GM12801 (cell line): ENCODE measurements around the gene IGDCC3.

Experiments used
- TF ChIP-seq, protein P1 (sequence below): IDR thresholded peaks from one replicate; pipeline ENCODE4 v1.5.1; 2011; ENCODE audit warnings: control low read depth; ENCODE audit not compliant: insufficient read length; ENCODE audit errors: extremely low read depth

Gene IGDCC3

DNA sequence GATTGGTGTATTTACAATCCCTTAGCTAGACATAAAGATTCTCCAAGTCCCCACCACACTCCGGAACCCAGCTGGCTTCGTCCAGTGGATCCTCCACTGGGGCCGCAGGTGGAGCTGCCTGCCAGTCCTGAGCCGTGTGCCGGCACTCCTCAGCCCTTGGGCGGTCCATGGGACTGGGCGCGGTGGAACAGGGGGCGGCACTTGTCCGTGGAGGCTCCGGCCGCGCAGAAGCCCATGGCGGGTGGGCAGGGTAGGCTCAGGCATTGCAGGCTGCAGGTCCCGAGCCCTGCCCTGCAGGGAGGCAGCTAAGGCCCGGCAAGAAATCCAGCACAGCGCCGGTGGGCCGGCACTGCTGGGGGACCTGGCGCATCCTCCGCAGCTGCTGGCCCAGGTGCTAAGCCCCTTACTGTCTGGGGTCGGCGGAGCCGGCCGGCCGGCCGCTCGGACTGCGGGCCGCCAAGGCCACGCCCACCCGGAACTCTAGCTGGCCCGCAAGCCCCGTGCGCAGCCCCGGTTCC is 76.8 kb downstream of the IGDCC3 start:
- TF ChIP-seq, protein P1, sequence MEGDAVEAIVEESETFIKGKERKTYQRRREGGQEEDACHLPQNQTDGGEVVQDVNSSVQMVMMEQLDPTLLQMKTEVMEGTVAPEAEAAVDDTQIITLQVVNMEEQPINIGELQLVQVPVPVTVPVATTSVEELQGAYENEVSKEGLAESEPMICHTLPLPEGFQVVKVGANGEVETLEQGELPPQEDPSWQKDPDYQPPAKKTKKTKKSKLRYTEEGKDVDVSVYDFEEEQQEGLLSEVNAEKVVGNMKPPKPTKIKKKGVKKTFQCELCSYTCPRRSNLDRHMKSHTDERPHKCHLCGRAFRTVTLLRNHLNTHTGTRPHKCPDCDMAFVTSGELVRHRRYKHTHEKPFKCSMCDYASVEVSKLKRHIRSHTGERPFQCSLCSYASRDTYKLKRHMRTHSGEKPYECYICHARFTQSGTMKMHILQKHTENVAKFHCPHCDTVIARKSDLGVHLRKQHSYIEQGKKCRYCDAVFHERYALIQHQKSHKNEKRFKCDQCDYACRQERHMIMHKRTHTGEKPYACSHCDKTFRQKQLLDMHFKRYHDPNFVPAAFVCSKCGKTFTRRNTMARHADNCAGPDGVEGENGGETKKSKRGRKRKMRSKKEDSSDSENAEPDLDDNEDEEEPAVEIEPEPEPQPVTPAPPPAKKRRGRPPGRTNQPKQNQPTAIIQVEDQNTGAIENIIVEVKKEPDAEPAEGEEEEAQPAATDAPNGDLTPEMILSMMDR, result no peak

DNA sequence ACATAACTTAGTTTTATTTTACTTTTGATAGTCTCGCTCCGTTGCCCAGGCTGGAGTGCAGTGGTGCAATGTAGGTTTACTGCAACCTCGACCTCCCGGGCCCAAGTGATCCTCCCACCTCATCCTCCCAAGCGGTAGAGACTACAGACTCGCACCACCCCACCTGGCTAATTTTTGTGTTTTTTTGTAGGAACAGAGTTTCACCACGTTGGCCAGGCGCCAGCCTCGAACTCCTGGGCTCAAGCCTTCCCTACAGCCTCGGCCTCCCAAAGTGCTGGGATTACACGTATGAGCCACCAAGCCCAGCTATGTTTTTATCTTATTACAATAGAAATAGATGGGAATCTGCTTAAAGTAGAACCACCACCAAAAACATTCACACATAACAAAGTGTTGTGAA is 79.1 kb downstream of the IGDCC3 start:
- TF ChIP-seq, protein P1, result no peak

DNA sequence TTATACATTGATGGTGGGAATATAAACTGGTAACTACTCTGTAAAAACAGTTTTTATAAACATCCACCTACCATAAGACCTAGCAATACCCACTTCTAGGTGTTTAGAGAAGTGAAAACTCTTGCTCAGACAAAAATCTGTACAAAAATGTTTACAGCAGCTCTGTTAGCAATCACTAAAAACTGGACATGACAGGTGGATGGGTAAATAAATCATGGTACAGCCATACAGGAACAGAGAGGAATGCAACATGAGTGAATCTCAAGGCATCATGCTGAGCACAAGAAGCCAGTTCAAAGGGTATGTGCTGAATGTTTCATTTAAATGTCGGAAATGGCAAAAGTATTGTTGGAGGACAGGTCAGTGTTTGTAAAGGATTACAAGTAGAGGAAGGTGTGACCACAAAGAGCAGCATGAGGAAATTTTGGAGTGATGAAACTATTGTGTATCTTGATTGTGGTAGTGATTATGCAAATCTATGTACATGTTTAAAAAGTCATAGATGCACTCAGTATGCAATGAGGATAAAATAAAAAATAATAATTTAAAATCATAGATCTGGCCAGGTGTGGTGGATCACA is 84.8 kb downstream of the IGDCC3 start:
- TF ChIP-seq, protein P1, result no peak

DNA sequence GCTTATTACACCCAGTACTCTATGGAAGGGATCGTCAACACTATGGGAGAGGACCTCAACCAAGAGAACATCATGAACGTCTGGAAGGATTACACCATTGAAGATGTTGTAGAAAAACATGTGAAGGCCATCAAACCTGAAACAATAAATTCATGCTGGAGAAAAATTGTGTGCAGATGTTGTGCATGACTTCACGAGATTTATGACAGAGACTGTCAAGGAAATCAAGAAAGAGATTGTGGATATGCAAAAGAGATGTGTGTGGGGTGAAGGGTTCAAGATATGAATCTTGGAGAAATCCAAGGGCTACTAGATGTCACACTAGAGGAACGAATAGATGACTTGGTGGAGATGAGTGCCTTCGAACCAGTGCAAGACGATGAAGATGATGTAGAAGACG is 87.6 kb downstream of the IGDCC3 start:
- TF ChIP-seq, protein P1, result no peak

DNA sequence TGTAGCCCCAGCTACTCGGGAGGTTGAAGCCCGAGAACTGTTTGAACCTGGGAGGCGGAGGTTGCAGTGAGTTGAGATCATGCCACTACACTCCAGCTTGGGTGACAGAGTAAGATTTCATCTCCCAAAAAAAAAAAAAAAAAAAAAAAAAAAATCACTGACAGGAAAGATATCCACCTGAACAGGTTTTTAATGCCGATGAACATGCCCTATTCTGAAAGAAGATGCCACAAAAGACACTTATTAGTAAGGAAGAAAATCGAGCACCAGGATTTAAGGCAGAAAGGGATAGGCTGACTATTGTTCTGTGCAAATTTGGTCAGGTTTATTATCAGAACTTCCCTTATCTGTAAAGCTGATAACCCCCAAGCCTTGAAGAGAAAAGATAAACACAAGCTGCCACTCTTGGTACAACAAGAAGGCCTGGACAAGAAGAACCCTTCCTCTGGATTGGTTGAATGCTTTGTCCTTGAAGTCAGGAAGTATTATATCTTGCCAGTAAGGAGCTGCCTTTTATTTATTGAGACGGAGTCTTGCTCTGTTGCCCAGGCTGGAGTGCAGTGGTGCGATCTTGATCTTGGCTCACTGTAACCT is 88.4 kb downstream of the IGDCC3 start:
- TF ChIP-seq, protein P1, result no peak

DNA sequence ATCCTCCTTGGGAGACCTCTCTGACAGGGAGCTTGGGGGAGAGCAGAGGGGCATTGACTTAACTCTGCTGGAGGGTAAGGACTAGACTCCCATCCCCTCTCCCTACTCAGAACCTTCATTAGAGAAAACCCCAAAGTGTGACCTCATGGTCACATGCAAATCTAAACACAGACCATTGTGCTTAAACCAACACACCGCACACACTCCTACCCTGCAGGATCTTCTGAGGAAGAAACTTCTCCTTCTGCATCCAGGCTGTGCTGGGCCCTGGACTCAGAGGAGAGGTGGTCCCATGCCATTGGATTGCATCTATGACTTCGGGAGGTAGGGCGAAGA is 90.3 kb downstream of the IGDCC3 start:
- TF ChIP-seq, protein P1, result no peak

DNA sequence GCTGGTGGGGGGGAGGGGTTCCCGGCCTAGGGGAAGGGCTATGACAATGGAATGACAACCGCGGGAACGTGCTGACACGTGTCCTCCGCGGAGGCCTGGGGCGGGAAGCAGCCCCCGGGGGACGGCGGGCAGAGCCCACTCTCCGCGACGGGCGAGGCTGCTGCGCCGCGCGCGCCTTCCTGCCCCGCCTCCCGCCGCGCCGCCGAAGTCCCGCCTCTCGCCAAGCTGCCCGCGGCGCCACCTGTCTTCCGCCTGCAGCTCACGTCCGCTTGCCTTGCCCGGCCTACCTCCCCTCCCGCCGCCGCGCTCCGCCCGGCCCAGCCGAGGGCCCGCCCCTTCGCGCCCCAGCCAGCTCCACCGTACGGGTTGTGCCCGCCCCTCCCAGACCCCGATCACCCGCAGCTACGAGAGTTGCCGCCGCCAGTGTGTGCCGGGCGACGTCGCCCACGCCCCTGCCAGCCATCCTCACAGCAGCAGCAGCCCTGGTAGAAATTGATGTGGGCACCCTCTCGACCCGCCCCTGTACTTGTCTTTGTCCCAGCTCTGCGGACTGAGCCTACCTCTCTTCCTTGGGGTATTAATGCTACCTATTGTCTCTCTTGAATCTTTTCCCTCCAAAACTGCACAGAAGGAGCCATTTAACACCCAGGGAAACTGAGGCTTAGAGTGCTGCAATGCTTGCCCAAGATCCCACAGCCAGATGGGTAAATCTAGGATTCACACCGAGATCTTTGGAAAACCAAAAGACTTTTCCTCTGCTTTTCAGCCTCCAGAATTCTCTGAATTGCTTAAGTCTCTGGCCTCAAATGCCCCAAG is 90.9 kb downstream of the IGDCC3 start, which contains the start of gene PARP16:
TSS of gene PARP16 (minus strand) at position 180 of the 816 bp plus-strand sequence. CDS start 457 bp downstream, outside the sequence.
- TF ChIP-seq, protein P1, result no peak
